HepG2 (cell line): Measurements from ENCODE around the gene SIX3. TPM values are rescaled to one million over a fixed set of nuclear protein-coding genes. Genes with fewer than 3 reads are reported as not detected.
A peak's percentile ranks its signal among the peaks of the same experiment; 100 is the strongest.

Source experiments
- AKAP8 ChIP-seq: sonication (generic); formaldehyde crosslinking; IDR thresholded peaks from 2 replicates; pipeline ENCODE4 v1.5.1; 2020; ENCODE audit warnings: mild to moderate bottlenecking, missing genetic modification reagents
- ARNT2 ChIP-seq: sonication (generic); formaldehyde crosslinking; IDR thresholded peaks from 2 replicates; pipeline ENCODE4 v1.8.0; 2022; ENCODE audit warnings: mild to moderate bottlenecking, low read depth, missing genetic modification reagents, moderate library complexity
- HIVEP1 ChIP-seq: sonication (generic); formaldehyde crosslinking; IDR thresholded peaks from 2 replicates; pipeline ENCODE4 v1.4.0; 2020; ENCODE audit warnings: mild to moderate bottlenecking, missing genetic modification reagents
- KDM4B ChIP-seq: sonication (generic); formaldehyde crosslinking; IDR thresholded peaks from 2 replicates; pipeline ENCODE4 v1.4.0; 2020; ENCODE audit warnings: missing genetic modification reagents
- KLF6 ChIP-seq: IDR thresholded peaks from 2 replicates; pipeline ENCODE4 v1.8.0; 2016; ENCODE audit warnings: missing biosample characterization, missing genetic modification reagents
- MEIS2 ChIP-seq: sonication (generic); formaldehyde crosslinking; IDR thresholded peaks from 2 replicates; pipeline ENCODE4 v1.9.0; 2021; ENCODE audit warnings: mild to moderate bottlenecking, missing genetic modification reagents
- MIXL1 ChIP-seq: IDR thresholded peaks from 2 replicates; pipeline ENCODE4 v1.6.1; 2016
- MXI1 ChIP-seq: IDR thresholded peaks from 3 replicates; pipeline ENCODE4 v1.6.1; 2012; ENCODE audit warnings: low read depth, low read length, inconsistent platforms, borderline replicate concordance
- NR2F6 ChIP-seq, 2 experiments: IDR thresholded peaks; 2 replicates each; pipeline ENCODE4 v1.6.1; 2016; ENCODE audit warnings: antibody characterized with exemption in 1 of 2, mild to moderate bottlenecking in 1 of 2
- SALL1 ChIP-seq: sonication (generic); formaldehyde crosslinking; IDR thresholded peaks from 2 replicates; pipeline ENCODE4 v1.8.0; 2022; ENCODE audit warnings: mild to moderate bottlenecking, missing genetic modification reagents
- ZNF235 ChIP-seq: sonication (generic); formaldehyde crosslinking; IDR thresholded peaks from 2 replicates; pipeline ENCODE4 v1.8.1; 2023; ENCODE audit warnings: mild to moderate bottlenecking, missing genetic modification reagents, borderline replicate concordance
- ZNF598 ChIP-seq: sonication (generic); formaldehyde crosslinking; IDR thresholded peaks from 2 replicates; pipeline ENCODE4 v1.5.1; 2020; ENCODE audit warnings: mild to moderate bottlenecking, missing genetic modification reagents, borderline replicate concordance
- ZNF788 ChIP-seq: sonication (generic); formaldehyde crosslinking; IDR thresholded peaks from 2 replicates; pipeline ENCODE4 v1.5.0; 2020; ENCODE audit warnings: mild to moderate bottlenecking, missing genetic modification reagents, borderline replicate concordance
- polyA plus RNA-seq, 8 experiments: library from polyadenylated mRNA; depleted of rRNA in 3 of 8; stranded (reverse) in 7 of 8; unstranded in 1 of 8; fragments of >200 nt; fragmentation: Illumina TruSeq in 4 of 8; extraction: Trizol in 4 of 8; gene quantifications; 2 replicates each; pipeline versions ENCODE4 v1.2.1 to v1.2.3, GENCODE V29; 2011 to 2016; ENCODE audit warnings: low read depth in 4 of 8, missing spikeins in 1 of 8, mixed read lengths in 1 of 8; ENCODE audit not compliant: insufficient read depth in 1 of 8
- total RNA-seq, 5 experiments: library from RNA; depleted of rRNA; stranded (reverse); fragments of >200 nt; fragmentation: Illumina TruSeq; extraction: Trizol; gene quantifications; 2 replicates each; pipeline ENCODE4 v1.2.3, GENCODE V29; 2016; ENCODE audit warnings: low read depth in 1 of 5
- TF ChIP-seq, protein P1 (sequence below): sonication (generic); formaldehyde crosslinking; IDR thresholded peaks from 2 replicates; pipeline ENCODE4 v1.4.0; 2020; ENCODE audit warnings: mild to moderate bottlenecking, missing genetic modification reagents
- TF ChIP-seq, protein P2 (sequence below): sonication (generic); formaldehyde crosslinking; IDR thresholded peaks from 2 replicates; pipeline ENCODE4 v1.4.0; 2020; ENCODE audit warnings: missing genetic modification reagents, borderline replicate concordance
- TF ChIP-seq, protein P3 (sequence below): sonication (generic); formaldehyde crosslinking; IDR thresholded peaks from 2 replicates; pipeline ENCODE4 v1.5.0; 2020; ENCODE audit warnings: mild to moderate bottlenecking, missing genetic modification reagents, moderate library complexity
- TF ChIP-seq, protein P4 (sequence below): IDR thresholded peaks from 2 replicates; pipeline ENCODE4 v1.6.1; 2012; ENCODE audit warnings: inconsistent platforms
- TF ChIP-seq, protein P5 (sequence below): sonication (generic); formaldehyde crosslinking; IDR thresholded peaks from 2 replicates; pipeline ENCODE4 v1.4.0; 2020; ENCODE audit warnings: missing genetic modification reagents

SIX3 gene
- total and polyA plus RNA-seq, 2 of the 13 experiments (the other 11 are each of a cell fraction or from before 2014, with no cell fraction given), result not detected

DNA sequence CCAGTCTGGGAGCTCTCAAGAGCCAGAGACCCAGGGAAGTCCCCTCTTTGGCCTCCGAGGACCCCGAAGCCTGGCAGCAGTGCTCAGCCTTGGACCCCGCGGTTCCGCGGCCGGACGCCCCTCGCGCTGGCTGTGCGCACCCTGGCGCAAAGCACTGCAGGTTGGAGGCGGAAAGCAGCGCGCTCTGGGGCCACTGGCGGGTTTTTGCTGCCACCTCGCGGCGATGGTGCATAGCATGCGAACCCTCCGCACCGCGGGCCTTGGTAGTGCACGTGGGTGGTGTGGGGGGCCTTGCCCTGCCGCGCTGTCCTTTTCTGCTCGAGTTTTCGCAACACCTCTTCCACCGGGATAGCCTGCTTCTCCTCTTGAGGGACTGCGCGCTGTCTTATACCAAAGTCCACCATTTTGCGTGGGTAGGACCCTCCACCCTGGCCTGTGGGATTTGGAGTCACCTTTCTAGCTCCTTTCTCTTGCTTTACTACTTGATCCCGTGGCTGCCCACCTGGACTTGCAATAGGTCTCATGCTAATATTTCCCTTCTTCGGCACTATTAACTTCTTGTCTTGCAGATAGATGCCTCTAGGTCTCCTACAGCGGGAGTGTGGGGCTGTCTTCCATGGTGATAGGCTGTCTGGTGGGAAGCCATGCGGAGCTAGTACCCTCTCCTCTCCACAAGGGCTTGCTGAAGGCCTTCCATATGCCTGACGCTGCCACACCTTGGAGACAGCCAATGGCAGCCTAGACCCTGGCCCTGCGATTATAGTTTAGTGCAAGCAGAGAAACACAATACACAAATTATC, 14.3 kb downstream of the SIX3 start (continued):
- 0 out of 2 replicates have a peak, but pooled peaks have one; percentile 50 for TF ChIP-seq MIXL1 (CRISPR knock-in tag)
- TF ChIP-seq, protein P1, sequence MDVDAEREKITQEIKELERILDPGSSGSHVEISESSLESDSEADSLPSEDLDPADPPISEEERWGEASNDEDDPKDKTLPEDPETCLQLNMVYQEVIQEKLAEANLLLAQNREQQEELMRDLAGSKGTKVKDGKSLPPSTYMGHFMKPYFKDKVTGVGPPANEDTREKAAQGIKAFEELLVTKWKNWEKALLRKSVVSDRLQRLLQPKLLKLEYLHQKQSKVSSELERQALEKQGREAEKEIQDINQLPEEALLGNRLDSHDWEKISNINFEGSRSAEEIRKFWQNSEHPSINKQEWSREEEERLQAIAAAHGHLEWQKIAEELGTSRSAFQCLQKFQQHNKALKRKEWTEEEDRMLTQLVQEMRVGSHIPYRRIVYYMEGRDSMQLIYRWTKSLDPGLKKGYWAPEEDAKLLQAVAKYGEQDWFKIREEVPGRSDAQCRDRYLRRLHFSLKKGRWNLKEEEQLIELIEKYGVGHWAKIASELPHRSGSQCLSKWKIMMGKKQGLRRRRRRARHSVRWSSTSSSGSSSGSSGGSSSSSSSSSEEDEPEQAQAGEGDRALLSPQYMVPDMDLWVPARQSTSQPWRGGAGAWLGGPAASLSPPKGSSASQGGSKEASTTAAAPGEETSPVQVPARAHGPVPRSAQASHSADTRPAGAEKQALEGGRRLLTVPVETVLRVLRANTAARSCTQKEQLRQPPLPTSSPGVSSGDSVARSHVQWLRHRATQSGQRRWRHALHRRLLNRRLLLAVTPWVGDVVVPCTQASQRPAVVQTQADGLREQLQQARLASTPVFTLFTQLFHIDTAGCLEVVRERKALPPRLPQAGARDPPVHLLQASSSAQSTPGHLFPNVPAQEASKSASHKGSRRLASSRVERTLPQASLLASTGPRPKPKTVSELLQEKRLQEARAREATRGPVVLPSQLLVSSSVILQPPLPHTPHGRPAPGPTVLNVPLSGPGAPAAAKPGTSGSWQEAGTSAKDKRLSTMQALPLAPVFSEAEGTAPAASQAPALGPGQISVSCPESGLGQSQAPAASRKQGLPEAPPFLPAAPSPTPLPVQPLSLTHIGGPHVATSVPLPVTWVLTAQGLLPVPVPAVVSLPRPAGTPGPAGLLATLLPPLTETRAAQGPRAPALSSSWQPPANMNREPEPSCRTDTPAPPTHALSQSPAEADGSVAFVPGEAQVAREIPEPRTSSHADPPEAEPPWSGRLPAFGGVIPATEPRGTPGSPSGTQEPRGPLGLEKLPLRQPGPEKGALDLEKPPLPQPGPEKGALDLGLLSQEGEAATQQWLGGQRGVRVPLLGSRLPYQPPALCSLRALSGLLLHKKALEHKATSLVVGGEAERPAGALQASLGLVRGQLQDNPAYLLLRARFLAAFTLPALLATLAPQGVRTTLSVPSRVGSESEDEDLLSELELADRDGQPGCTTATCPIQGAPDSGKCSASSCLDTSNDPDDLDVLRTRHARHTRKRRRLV (CRISPR knock-in tag), result 0 out of 2 replicates have a peak, but pooled peaks have one; percentile 32
- TF ChIP-seq KDM4B, result peak; percentile 62; the same call in 1 of the 2 replicates
- no peak for TF ChIP-seq MEIS2 (CRISPR knock-in tag)
- TF ChIP-seq ZNF788, result peak; percentile 33; the same call in 1 of the 2 replicates
- TF ChIP-seq NR2F6 (IDR thresholded peaks at IDR 0.05), result no peak
- TF ChIP-seq NR2F6 (CRISPR knock-in tag; IDR thresholded peaks at IDR 0.05), result peak; percentile 55; the same call in 1 of the 2 replicates
- peak; percentile 53; the same call in 1 of the 3 replicates for TF ChIP-seq MXI1
- 0 out of 2 replicates have a peak, but pooled peaks have one; percentile 54 for TF ChIP-seq ZNF598 (CRISPR knock-in tag)
- peak; percentile 75 for TF ChIP-seq SALL1 (CRISPR knock-in tag)
- TF ChIP-seq, protein P2, sequence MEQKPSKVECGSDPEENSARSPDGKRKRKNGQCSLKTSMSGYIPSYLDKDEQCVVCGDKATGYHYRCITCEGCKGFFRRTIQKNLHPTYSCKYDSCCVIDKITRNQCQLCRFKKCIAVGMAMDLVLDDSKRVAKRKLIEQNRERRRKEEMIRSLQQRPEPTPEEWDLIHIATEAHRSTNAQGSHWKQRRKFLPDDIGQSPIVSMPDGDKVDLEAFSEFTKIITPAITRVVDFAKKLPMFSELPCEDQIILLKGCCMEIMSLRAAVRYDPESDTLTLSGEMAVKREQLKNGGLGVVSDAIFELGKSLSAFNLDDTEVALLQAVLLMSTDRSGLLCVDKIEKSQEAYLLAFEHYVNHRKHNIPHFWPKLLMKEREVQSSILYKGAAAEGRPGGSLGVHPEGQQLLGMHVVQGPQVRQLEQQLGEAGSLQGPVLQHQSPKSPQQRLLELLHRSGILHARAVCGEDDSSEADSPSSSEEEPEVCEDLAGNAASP (CRISPR knock-in tag), result 0 out of 2 replicates have a peak, but pooled peaks have one; percentile 40
- TF ChIP-seq, protein P3, sequence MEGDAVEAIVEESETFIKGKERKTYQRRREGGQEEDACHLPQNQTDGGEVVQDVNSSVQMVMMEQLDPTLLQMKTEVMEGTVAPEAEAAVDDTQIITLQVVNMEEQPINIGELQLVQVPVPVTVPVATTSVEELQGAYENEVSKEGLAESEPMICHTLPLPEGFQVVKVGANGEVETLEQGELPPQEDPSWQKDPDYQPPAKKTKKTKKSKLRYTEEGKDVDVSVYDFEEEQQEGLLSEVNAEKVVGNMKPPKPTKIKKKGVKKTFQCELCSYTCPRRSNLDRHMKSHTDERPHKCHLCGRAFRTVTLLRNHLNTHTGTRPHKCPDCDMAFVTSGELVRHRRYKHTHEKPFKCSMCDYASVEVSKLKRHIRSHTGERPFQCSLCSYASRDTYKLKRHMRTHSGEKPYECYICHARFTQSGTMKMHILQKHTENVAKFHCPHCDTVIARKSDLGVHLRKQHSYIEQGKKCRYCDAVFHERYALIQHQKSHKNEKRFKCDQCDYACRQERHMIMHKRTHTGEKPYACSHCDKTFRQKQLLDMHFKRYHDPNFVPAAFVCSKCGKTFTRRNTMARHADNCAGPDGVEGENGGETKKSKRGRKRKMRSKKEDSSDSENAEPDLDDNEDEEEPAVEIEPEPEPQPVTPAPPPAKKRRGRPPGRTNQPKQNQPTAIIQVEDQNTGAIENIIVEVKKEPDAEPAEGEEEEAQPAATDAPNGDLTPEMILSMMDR (CRISPR knock-in tag), result peak; percentile 99
- peak; percentile 51; the same call in 1 of the 2 replicates for TF ChIP-seq AKAP8 (CRISPR knock-in tag)
- TF ChIP-seq, protein P4, sequence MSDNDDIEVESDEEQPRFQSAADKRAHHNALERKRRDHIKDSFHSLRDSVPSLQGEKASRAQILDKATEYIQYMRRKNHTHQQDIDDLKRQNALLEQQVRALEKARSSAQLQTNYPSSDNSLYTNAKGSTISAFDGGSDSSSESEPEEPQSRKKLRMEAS, result peak; percentile 89
- TF ChIP-seq KLF6 (CRISPR knock-in tag), result peak; percentile 64; the same call in 1 of the 2 replicates
- TF ChIP-seq ARNT2 (CRISPR knock-in tag), result peak; percentile 70
- TF ChIP-seq HIVEP1 (CRISPR knock-in tag), result peak; percentile 86
- 0 out of 2 replicates have a peak, but pooled peaks have one; percentile 38 for TF ChIP-seq ZNF235 (CRISPR knock-in tag)
- TF ChIP-seq, protein P5, sequence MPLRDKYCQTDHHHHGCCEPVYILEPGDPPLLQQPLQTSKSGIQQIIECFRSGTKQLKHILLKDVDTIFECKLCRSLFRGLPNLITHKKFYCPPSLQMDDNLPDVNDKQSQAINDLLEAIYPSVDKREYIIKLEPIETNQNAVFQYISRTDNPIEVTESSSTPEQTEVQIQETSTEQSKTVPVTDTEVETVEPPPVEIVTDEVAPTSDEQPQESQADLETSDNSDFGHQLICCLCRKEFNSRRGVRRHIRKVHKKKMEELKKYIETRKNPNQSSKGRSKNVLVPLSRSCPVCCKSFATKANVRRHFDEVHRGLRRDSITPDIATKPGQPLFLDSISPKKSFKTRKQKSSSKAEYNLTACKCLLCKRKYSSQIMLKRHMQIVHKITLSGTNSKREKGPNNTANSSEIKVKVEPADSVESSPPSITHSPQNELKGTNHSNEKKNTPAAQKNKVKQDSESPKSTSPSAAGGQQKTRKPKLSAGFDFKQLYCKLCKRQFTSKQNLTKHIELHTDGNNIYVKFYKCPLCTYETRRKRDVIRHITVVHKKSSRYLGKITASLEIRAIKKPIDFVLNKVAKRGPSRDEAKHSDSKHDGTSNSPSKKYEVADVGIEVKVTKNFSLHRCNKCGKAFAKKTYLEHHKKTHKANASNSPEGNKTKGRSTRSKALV (CRISPR knock-in tag), result peak; percentile 99
